ENCODE results near the gene AGFG1.

- TF ChIP-seq CTCF (IDR thresholded peaks at IDR 0.05): no peak
- TF ChIP-seq POLR2A (IDR thresholded peaks at IDR 0.05): no peak
Observed at GRCh38 chr2:227460070-227460485, 11.9 kb upstream of the AGFG1 start.
